CD4-positive, alpha-beta T cell (primary cell): ENCODE results near the gene FCHSD2. TPM values are rescaled to one million over a fixed set of nuclear protein-coding genes. Genes with fewer than 3 reads are reported as not detected.

Experiments used
- ATAC-seq: fragments of 200-7000 bp; cut with Tn5 transposase; one replicate; pipeline ENCODE4 v1.10.0; 2022; ENCODE audit warnings: mild to moderate bottlenecking; ENCODE audit not compliant: poor library complexity
- CTCF ChIA-PET: fragments of 350-600 bp; sonication (Branson Sonifier 250); formaldehyde crosslinking; loops from one replicate; lab custom pipeline; 2021; ENCODE audit warnings: antibody characterized with exemption, inconsistent platforms; lab: Charles Lee
- POLR2A ChIA-PET: fragments of 350-600 bp; sonication (Branson Sonifier 250); formaldehyde crosslinking; loops from one replicate; lab custom pipeline; 2021; ENCODE audit warnings: antibody characterized with exemption, inconsistent platforms; lab: Charles Lee
- DNase-seq, 14 experiments: peaks; one replicate each; pipeline ENCODE4 v3.0.0-alpha.2; 2013 to 2020; ENCODE audit warnings: mixed read lengths in 2 of 14
- H3K27ac ChIP-seq, 2 donors: one replicate each; pipeline versions ENCODE4 v1.5.1 to v1.7.0; 2013; ENCODE audit warnings: low read length in 2 of 2, low read depth in 1 of 2, mild to moderate bottlenecking in 1 of 2
- H3K27me3 ChIP-seq, 2 experiments: 1 replicate in 1 of 2; 2 replicates in 1 of 2; pipeline versions ENCODE4 v1.6.1 to v1.7.0; 2013; ENCODE audit warnings: low read length in 2 of 2, control low read depth in 1 of 2, mild to moderate bottlenecking in 1 of 2, moderate library complexity in 1 of 2; ENCODE audit not compliant: insufficient read depth in 2 of 2, control insufficient read depth in 1 of 2
- H3K36me3 ChIP-seq: one replicate; pipeline ENCODE4 v1.6.1; 2013; ENCODE audit warnings: low read length, control low read depth; ENCODE audit not compliant: insufficient read depth
- H3K4me1 ChIP-seq: one replicate; pipeline ENCODE4 v1.6.1; 2013; ENCODE audit warnings: low read length, control low read depth; ENCODE audit not compliant: insufficient read depth
- H3K4me3 ChIP-seq: one replicate; pipeline ENCODE4 v1.5.1; 2013; ENCODE audit warnings: mild to moderate bottlenecking, low read length, moderate library complexity
- H3K9me3 ChIP-seq, 2 experiments: 1 replicate in 1 of 2; 2 replicates in 1 of 2; pipeline versions ENCODE4 v1.6.1 to v1.7.0; 2013; ENCODE audit warnings: low read length in 2 of 2, mild to moderate bottlenecking in 2 of 2, control low read depth in 1 of 2, moderate library complexity in 1 of 2; ENCODE audit not compliant: control insufficient read depth in 1 of 2, insufficient read depth in 1 of 2
- H3K27ac Mint-ChIP-seq: one replicate; pipeline ENCODE4 v1.8.0; 2020; ENCODE audit warnings: mixed read lengths
- H3K27me3 Mint-ChIP-seq: one replicate; pipeline ENCODE4 v1.8.0; 2021; ENCODE audit warnings: mixed read lengths
- H3K36me3 Mint-ChIP-seq: one replicate; pipeline ENCODE4 v1.8.0; 2021; ENCODE audit warnings: low read depth, mixed read lengths
- H3K4me1 Mint-ChIP-seq: one replicate; pipeline ENCODE4 v1.8.0; 2021; ENCODE audit warnings: low read depth, mixed read lengths
- H3K4me3 Mint-ChIP-seq: one replicate; pipeline ENCODE4 v1.8.0; 2020; ENCODE audit warnings: mild to moderate bottlenecking, mixed read lengths
- H3K9me3 Mint-ChIP-seq: one replicate; pipeline ENCODE4 v1.8.0; 2020; ENCODE audit warnings: mixed read lengths
- CTCF ChIP-seq: fragments of 200-600 bp; IDR thresholded peaks from one replicate; pipeline ENCODE4 v1.8.0; 2022; ENCODE audit warnings: antibody characterized with exemption, mild to moderate bottlenecking
- intact Hi-C, 2 experiments: fragments of 100-400 bp; cut with DNase I in 1 of 2; cut with micrococcal nuclease in 1 of 2; formaldehyde crosslinking; loops; one replicate each; pipeline versions ENCODE4 v1.15.1 to v1.9.0; 2023 to 2025; cut with DNase I, micrococcal nuclease
- total RNA-seq, 174 experiments: library from RNA in 2 of 174; stranded (reverse) in 2 of 174; gene quantifications; one replicate each; pipeline ENCODE4 v1.2.3 and lab custom pipeline; 2021 to 2026

The FCHSD2 gene
- total RNA-seq, 2 experiments from 2014 or later = 48.6 to 50.7 TPM

GRCh38 chr11:72872012-72872411 is 270.1 kb downstream of the FCHSD2 start:
- CTCF ChIA-PET = no interaction called here
- intact Hi-C loops = no loop called here
- DNase-seq = no peak

GRCh38 chr11:72871119-72871518 is 271.0 kb downstream of the FCHSD2 start:
- Mint-ChIP-seq H3K36me3 (peaks cover 58% of the 10 kb centered on the region), H3K27ac (peak overlapping the region; percentile 58), H3K4me3 (no peak overlapping the region), H3K4me1 (peaks cover 29% of the 10 kb centered on the region), H3K27me3 (no peaks in the 10 kb centered on the region), H3K9me3 (no peaks in the 10 kb centered on the region)
- intact Hi-C loops = no loop called here
- ChIA-PET POLR2A (interaction anchor here (0.6 kb wide), 1 partner anchor 271 kb away, joined by 4 read pairs; the partner anchor contains the start of gene FCHSD2), CTCF (no interaction called here)
- Histone ChIP-seq H3K27ac (no peak overlapping the region), H3K4me3 (no peak overlapping the region), H3K9me3 (no peaks in the 10 kb centered on the region), H3K36me3 (peaks cover 5% of the 10 kb centered on the region), H3K4me1 (peaks cover 3% of the 10 kb centered on the region), H3K27me3 (no peaks in the 10 kb centered on the region)
- ATAC-seq (no peak), DNase-seq (no peak)
- TF ChIP-seq CTCF = no peak

More at GRCh38 chr11:72872012-72872411, 270.1 kb downstream of the FCHSD2 start:
- Histone ChIP-seq H3K9me3 (no peaks in the 10 kb centered on the region), H3K4me1 (peaks cover 3% of the 10 kb centered on the region), H3K4me3 (no peak overlapping the region), H3K27me3 (no peaks in the 10 kb centered on the region), H3K27ac (no peak overlapping the region), H3K36me3 (peaks cover 5% of the 10 kb centered on the region)
- no peak overlapping the region for H3K27ac Mint-ChIP-seq
- no peak for TF ChIP-seq CTCF
- H3K36me3 Mint-ChIP-seq = peaks cover 54% of the 10 kb centered on the region
- H3K4me1 Mint-ChIP-seq = peaks cover 29% of the 10 kb centered on the region
- H3K9me3 Mint-ChIP-seq = no peaks in the 10 kb centered on the region
- POLR2A ChIA-PET = no interaction called here
- H3K27me3 Mint-ChIP-seq = no peaks in the 10 kb centered on the region
- ATAC-seq = no peak
- H3K4me3 Mint-ChIP-seq = no peak overlapping the region

- Histone ChIP-seq H3K27ac (no peak overlapping the region), H3K4me1 (peaks cover 3% of the 10 kb centered on the region), H3K9me3 (no peaks in the 10 kb centered on the region), H3K36me3 (peaks cover 5% of the 10 kb centered on the region), H3K4me3 (no peak overlapping the region), H3K27me3 (no peaks in the 10 kb centered on the region)
- intact Hi-C loops = no loop called here
- ATAC-seq (no peak), DNase-seq (no peak)
- H3K27ac Mint-ChIP-seq = no peak overlapping the region
- H3K9me3 Mint-ChIP-seq = no peaks in the 10 kb centered on the region
- H3K4me3 Mint-ChIP-seq = no peak overlapping the region
- POLR2A ChIA-PET = no interaction called here
- peaks cover 56% of the 10 kb centered on the region for H3K36me3 Mint-ChIP-seq
- TF ChIP-seq CTCF = no peak
- CTCF ChIA-PET = no interaction called here
- no peaks in the 10 kb centered on the region for H3K27me3 Mint-ChIP-seq
- peaks cover 38% of the 10 kb centered on the region for H3K4me1 Mint-ChIP-seq
Observed at GRCh38 chr11:72869831-72870230, 272.3 kb downstream of the FCHSD2 start.
